GM23338 (cell line): ENCODE measurements around the gene TAGLN2.

Source experiments
- CREB1 ChIP-seq: fragments of 250-450 bp; sonication (Bioruptor Pico); IDR thresholded peaks from 2 replicates; pipeline ENCODE4 v1.5.0; 2020; ENCODE audit warnings: low read depth, mild to moderate bottlenecking, moderate library complexity
- EZH2 ChIP-seq: fragments of 200-600 bp; sonication (generic); IDR thresholded peaks from one replicate; pipeline ENCODE4 v1.8.0; 2017; ENCODE audit warnings: antibody characterized with exemption, mild to moderate bottlenecking, low read depth; ENCODE audit not compliant: unreplicated experiment
- NANOG ChIP-seq: IDR thresholded peaks from 2 replicates; pipeline ENCODE4 v1.6.1; 2016; ENCODE audit warnings: antibody characterized with exemption, borderline replicate concordance
- POLR2AphosphoS5 ChIP-seq: IDR thresholded peaks from 2 replicates; pipeline ENCODE4 v1.6.1; 2016; ENCODE audit warnings: antibody characterized with exemption, low read depth
- STAT1 ChIP-seq: IDR thresholded peaks from one replicate; pipeline ENCODE4 v1.6.1; 2016; ENCODE audit warnings: antibody characterized with exemption; ENCODE audit not compliant: unreplicated experiment
- ZNF114 ChIP-seq: fragments of 250-450 bp; sonication (Bioruptor Pico); IDR thresholded peaks from 2 replicates; pipeline ENCODE4 v1.5.0; 2020; ENCODE audit warnings: mild to moderate bottlenecking, moderate library complexity
- ZNF331 ChIP-seq: fragments of 250-450 bp; sonication (Bioruptor Pico); IDR thresholded peaks from 2 replicates; pipeline ENCODE4 v1.5.0; 2020; ENCODE audit warnings: low read depth, mild to moderate bottlenecking, moderate library complexity
- TF ChIP-seq, protein P1 (sequence below), 2 experiments: fragments of 200-600 bp in 1 of 2; sonication (generic) in 1 of 2; conservative IDR thresholded peaks; 2 replicates each; pipeline versions ENCODE4 v1.5.1 to v1.6.1; 2016 to 2017; ENCODE audit warnings: antibody characterized with exemption in 2 of 2, low read depth in 2 of 2, mild to moderate bottlenecking in 2 of 2, moderate library complexity in 1 of 2
- TF ChIP-seq, protein P2 (sequence below): fragments of 250-450 bp; sonication (Bioruptor Pico); IDR thresholded peaks from 2 replicates; pipeline ENCODE4 v1.5.0; 2020; ENCODE audit warnings: mild to moderate bottlenecking, moderate library complexity
- TF ChIP-seq, protein P3 (sequence below): IDR thresholded peaks from 2 replicates; pipeline ENCODE4 v1.6.1; 2016; ENCODE audit warnings: antibody characterized with exemption
- TF ChIP-seq, protein P4 (sequence below): IDR thresholded peaks from one replicate; pipeline ENCODE4 v1.6.1; 2018; ENCODE audit warnings: antibody characterized with exemption; ENCODE audit not compliant: unreplicated experiment

DNA sequence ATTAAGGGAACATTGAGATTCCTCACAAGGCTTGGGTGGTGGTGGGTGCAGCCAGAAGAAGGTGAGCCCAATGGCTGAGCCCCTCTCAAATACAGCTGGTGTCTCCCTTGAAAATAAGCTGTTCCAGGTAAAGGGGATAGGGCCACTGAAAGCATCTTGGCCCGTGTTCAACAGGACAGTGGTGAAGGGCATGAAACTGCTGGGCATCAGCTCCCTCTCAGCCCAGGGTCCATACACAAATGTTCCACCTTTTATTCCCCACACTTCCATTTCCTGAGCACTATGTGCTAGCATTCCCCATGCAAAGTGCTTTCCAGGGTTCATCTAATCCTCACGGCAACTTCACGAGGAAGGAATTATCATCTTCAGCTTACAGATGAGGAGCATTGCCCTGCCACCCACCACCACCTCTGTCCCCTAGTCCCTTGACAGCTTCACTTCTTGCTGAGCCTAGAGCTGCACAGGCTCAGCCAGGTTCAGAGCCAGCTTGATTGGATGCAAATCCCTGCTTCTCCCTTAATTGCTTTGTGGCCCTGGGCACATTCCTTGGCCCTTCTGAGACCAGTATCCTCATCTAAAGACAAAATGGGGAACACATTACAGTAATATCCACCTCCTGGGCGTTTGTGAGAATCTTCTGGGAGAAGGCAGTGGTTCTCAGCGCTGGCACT, 9.6 kb downstream of the TAGLN2 start:
- TF ChIP-seq, protein P1, sequence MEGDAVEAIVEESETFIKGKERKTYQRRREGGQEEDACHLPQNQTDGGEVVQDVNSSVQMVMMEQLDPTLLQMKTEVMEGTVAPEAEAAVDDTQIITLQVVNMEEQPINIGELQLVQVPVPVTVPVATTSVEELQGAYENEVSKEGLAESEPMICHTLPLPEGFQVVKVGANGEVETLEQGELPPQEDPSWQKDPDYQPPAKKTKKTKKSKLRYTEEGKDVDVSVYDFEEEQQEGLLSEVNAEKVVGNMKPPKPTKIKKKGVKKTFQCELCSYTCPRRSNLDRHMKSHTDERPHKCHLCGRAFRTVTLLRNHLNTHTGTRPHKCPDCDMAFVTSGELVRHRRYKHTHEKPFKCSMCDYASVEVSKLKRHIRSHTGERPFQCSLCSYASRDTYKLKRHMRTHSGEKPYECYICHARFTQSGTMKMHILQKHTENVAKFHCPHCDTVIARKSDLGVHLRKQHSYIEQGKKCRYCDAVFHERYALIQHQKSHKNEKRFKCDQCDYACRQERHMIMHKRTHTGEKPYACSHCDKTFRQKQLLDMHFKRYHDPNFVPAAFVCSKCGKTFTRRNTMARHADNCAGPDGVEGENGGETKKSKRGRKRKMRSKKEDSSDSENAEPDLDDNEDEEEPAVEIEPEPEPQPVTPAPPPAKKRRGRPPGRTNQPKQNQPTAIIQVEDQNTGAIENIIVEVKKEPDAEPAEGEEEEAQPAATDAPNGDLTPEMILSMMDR (conservative IDR thresholded peaks at IDR 0.05; ENCODE audit: low read depth in 2 of 2): no peak
- TF ChIP-seq CREB1 (no peak), POLR2AphosphoS5 (no peak), STAT1 (no peak), ZNF331 (CRISPR knock-in tag) (no peak), EZH2 (no peak), ZNF114 (CRISPR knock-in tag) (no peak), NANOG (no peak)
- TF ChIP-seq, protein P2, sequence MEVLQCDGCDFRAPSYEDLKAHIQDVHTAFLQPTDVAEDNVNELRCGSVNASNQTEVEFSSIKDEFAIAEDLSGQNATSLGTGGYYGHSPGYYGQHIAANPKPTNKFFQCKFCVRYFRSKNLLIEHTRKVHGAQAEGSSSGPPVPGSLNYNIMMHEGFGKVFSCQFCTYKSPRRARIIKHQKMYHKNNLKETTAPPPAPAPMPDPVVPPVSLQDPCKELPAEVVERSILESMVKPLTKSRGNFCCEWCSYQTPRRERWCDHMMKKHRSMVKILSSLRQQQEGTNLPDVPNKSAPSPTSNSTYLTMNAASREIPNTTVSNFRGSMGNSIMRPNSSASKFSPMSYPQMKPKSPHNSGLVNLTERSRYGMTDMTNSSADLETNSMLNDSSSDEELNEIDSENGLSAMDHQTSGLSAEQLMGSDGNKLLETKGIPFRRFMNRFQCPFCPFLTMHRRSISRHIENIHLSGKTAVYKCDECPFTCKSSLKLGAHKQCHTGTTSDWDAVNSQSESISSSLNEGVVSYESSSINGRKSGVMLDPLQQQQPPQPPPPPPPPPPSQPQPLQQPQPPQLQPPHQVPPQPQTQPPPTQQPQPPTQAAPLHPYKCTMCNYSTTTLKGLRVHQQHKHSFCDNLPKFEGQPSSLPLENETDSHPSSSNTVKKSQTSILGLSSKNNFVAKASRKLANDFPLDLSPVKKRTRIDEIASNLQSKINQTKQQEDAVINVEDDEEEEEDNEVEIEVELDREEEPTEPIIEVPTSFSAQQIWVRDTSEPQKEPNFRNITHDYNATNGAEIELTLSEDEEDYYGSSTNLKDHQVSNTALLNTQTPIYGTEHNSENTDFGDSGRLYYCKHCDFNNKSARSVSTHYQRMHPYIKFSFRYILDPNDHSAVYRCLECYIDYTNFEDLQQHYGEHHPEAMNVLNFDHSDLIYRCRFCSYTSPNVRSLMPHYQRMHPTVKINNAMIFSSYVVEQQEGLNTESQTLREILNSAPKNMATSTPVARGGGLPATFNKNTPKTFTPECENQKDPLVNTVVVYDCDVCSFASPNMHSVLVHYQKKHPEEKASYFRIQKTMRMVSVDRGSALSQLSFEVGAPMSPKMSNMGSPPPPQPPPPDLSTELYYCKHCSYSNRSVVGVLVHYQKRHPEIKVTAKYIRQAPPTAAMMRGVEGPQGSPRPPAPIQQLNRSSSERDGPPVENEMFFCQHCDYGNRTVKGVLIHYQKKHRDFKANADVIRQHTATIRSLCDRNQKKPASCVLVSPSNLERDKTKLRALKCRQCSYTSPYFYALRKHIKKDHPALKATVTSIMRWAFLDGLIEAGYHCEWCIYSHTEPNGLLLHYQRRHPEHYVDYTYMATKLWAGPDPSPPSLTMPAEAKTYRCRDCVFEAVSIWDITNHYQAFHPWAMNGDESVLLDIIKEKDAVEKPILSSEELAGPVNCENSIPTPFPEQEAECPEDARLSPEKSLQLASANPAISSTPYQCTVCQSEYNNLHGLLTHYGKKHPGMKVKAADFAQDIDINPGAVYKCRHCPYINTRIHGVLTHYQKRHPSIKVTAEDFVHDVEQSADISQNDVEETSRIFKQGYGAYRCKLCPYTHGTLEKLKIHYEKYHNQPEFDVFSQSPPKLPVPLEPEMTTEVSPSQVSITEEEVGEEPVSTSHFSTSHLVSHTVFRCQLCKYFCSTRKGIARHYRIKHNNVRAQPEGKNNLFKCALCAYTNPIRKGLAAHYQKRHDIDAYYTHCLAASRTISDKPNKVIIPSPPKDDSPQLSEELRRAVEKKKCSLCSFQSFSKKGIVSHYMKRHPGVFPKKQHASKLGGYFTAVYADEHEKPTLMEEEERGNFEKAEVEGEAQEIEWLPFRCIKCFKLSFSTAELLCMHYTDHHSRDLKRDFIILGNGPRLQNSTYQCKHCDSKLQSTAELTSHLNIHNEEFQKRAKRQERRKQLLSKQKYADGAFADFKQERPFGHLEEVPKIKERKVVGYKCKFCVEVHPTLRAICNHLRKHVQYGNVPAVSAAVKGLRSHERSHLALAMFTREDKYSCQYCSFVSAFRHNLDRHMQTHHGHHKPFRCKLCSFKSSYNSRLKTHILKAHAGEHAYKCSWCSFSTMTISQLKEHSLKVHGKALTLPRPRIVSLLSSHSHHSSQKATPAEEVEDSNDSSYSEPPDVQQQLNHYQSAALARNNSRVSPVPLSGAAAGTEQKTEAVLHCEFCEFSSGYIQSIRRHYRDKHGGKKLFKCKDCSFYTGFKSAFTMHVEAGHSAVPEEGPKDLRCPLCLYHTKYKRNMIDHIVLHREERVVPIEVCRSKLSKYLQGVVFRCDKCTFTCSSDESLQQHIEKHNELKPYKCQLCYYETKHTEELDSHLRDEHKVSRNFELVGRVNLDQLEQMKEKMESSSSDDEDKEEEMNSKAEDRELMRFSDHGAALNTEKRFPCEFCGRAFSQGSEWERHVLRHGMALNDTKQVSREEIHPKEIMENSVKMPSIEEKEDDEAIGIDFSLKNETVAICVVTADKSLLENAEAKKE: no peak
- TF ChIP-seq, protein P3, sequence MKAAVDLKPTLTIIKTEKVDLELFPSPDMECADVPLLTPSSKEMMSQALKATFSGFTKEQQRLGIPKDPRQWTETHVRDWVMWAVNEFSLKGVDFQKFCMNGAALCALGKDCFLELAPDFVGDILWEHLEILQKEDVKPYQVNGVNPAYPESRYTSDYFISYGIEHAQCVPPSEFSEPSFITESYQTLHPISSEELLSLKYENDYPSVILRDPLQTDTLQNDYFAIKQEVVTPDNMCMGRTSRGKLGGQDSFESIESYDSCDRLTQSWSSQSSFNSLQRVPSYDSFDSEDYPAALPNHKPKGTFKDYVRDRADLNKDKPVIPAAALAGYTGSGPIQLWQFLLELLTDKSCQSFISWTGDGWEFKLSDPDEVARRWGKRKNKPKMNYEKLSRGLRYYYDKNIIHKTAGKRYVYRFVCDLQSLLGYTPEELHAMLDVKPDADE: no peak
- TF ChIP-seq, protein P4, sequence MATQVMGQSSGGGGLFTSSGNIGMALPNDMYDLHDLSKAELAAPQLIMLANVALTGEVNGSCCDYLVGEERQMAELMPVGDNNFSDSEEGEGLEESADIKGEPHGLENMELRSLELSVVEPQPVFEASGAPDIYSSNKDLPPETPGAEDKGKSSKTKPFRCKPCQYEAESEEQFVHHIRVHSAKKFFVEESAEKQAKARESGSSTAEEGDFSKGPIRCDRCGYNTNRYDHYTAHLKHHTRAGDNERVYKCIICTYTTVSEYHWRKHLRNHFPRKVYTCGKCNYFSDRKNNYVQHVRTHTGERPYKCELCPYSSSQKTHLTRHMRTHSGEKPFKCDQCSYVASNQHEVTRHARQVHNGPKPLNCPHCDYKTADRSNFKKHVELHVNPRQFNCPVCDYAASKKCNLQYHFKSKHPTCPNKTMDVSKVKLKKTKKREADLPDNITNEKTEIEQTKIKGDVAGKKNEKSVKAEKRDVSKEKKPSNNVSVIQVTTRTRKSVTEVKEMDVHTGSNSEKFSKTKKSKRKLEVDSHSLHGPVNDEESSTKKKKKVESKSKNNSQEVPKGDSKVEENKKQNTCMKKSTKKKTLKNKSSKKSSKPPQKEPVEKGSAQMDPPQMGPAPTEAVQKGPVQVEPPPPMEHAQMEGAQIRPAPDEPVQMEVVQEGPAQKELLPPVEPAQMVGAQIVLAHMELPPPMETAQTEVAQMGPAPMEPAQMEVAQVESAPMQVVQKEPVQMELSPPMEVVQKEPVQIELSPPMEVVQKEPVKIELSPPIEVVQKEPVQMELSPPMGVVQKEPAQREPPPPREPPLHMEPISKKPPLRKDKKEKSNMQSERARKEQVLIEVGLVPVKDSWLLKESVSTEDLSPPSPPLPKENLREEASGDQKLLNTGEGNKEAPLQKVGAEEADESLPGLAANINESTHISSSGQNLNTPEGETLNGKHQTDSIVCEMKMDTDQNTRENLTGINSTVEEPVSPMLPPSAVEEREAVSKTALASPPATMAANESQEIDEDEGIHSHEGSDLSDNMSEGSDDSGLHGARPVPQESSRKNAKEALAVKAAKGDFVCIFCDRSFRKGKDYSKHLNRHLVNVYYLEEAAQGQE: no peak
